PFSK-1 (cell line): ENCODE measurements around the gene MTG2.

Experiments
- REST ChIP-seq, 2 experiments: IDR thresholded peaks; 2 replicates each; pipeline versions ENCODE4 v1.6.1 to v1.8.0; 2011 to 2012; ENCODE audit warnings: low read depth in 2 of 2, low read length in 2 of 2, control low read depth in 1 of 2, inconsistent platforms in 1 of 2, mild to moderate bottlenecking in 1 of 2, moderate library complexity in 1 of 2; ENCODE audit not compliant: insufficient read depth in 1 of 2
- SIN3A ChIP-seq: IDR thresholded peaks from 2 replicates; pipeline ENCODE4 v1.6.1; 2012; ENCODE audit warnings: mild to moderate bottlenecking, low read length, moderate library complexity, borderline replicate concordance; ENCODE audit not compliant: insufficient read depth
- TAF1 ChIP-seq: IDR thresholded peaks from 2 replicates; pipeline ENCODE4 v1.6.1; 2012; ENCODE audit warnings: low read length, control low read depth, borderline replicate concordance; ENCODE audit not compliant: insufficient read depth

GRCh38 chr20:62133051-62133845 lies 49.6 kb upstream of the MTG2 start:
- no peak for TF ChIP-seq TAF1
- TF ChIP-seq SIN3A = no peak
- TF ChIP-seq REST (IDR thresholded peaks at IDR 0.05; ENCODE audit: insufficient read depth in 1 of 2, low read depth in 2 of 2, low read length in 2 of 2) = no peak
